Ovary (tissue), 9 donors: ENCODE results near the gene DDX47. TPM values are rescaled to one million over a fixed set of nuclear protein-coding genes. Genes with fewer than 3 reads are reported as not detected.
"Not testable (repeated sequence)": the region's sequence is repeated elsewhere in the genome, so short reads cannot be mapped to it uniquely, and the experiment has no call there.

Experiments
- DNase-seq, 5 donors: peaks; one replicate each; pipeline ENCODE4 v3.0.0-alpha.2; 2019 to 2020
- H3K27ac ChIP-seq, 2 donors: fragments of 200-600 bp; one replicate each; pipeline versions ENCODE4 v1.5.1 to v1.8.0; 2019 to 2022
- H3K27me3 ChIP-seq: fragments of 200-600 bp; one replicate; pipeline ENCODE4 v1.8.0; 2022
- H3K36me3 ChIP-seq: fragments of 200-600 bp; sonication (generic); one replicate; pipeline ENCODE4 v1.5.1; 2019
- H3K4me1 ChIP-seq: one replicate; pipeline ENCODE4 v1.8.1; 2013; ENCODE audit warnings: mild to moderate bottlenecking, moderate library complexity; ENCODE audit not compliant: insufficient read depth
- H3K4me3 ChIP-seq: fragments of 200-600 bp; sonication (generic); one replicate; pipeline ENCODE4 v1.5.1; 2017
- H3K9me3 ChIP-seq, 2 donors: fragments of 200-600 bp in 1 of 2; sonication (generic) in 1 of 2; one replicate each; pipeline versions ENCODE4 v1.5.1 to v1.8.1; 2013 to 2019; ENCODE audit warnings: mild to moderate bottlenecking in 1 of 2, moderate library complexity in 1 of 2
- CTCF ChIP-seq, 3 donors: fragments of 450-650 bp in 2 of 3; fragments of 200-600 bp in 1 of 3; IDR thresholded peaks; one replicate each; pipeline versions ENCODE4 v1.5.1 to v1.8.0; 2016 to 2022; ENCODE audit warnings: antibody characterized with exemption in 3 of 3, mild to moderate bottlenecking in 1 of 3
- EP300 ChIP-seq: sonication (generic); formaldehyde crosslinking; IDR thresholded peaks from one replicate; pipeline ENCODE4 v1.6.1; 2017; ENCODE audit warnings: antibody characterized with exemption
- POLR2A ChIP-seq: fragments of 450-650 bp; IDR thresholded peaks from one replicate; pipeline ENCODE4 v1.6.1; 2017; ENCODE audit warnings: antibody characterized with exemption, mild to moderate bottlenecking, moderate library complexity
- WGBS, 3 donors: extraction: QIAGEN DNeasy Blood & Tissue Kit in 1 of 3; methylation state at CpG; one replicate each; pipeline versions ENCODE4 v1.1.5 to v1.1.7; 2013 to 2017; 5-methylcytosine and 5-hydroxymethylcytosine counted together
- intact Hi-C, 4 donors: fragments of 100-400 bp; cut with DNase I; formaldehyde crosslinking; loops; one replicate each; pipeline versions ENCODE4 v1.11.0 to v1.15.1; 2022 to 2023
- polyA plus RNA-seq, 2 donors: library from polyadenylated mRNA; stranded (reverse); fragments of 200-250 nt in 1 of 2; fragments of 350-450 nt in 1 of 2; fragmentation: Illumina TruSeq in 1 of 2; extraction: RNeasy Lipid Tissue Mini Kit (QIAGEN cat#74804) in 1 of 2; gene quantifications; one replicate each; pipeline ENCODE4 v1.2.3, GENCODE V29; 2013 to 2014
- total RNA-seq, 7 donors: library from RNA; depleted of rRNA in 2 of 7; stranded (reverse); fragments of >200 nt in 2 of 7; fragmentation: NEBNext Ultra II Directional in 3 of 7; extraction: Animal tissue kit (Norgen Biotek cat#: 25700) in 3 of 7; gene quantifications; one replicate each; pipeline versions ENCODE4 v1.1.0 to v1.2.4, GENCODE V29; 2016 to 2023
- donor health status: DM: no; HTN: no; CAD: no; lungs with moderate emphysema.
- donor health status: DM: no; HTN: no; CAD: no.
- donor health status: Bipolar disorder and iron deficiency.
- donor health status: DM: yes; HTN: yes; CAD: no.
- donor health status: DM: no; HTN: no; CAD: no.
- donor health status: DM: yes; HTN: yes; CAD: no.

DDX47 gene
- total and polyA plus RNA-seq, 9 donors: 38.6 to 71.7 (median 52.3) TPM

DNA sequence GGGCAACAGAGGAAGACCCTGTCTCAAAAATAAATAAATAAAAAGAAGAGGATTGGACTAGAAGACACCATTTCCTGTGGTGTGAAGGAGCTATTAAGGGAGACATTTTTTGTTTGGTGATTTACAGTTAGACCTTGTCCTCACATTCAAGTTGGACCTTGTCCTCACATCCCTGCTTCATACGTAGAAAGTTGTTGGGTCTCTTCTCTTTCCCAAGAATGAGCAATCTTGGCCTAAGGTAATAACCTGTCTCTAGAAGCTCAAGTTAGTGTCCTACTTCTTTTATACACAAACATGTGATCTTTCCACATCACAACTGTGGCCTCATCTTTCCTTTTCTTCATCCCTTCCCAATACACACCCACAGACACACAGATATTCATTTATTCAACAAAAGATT is 14.7 kb upstream of the DDX47 start:
- H3K27ac ChIP-seq: no peak overlapping the region
- no peaks in the 10 kb centered on the region for H3K9me3 ChIP-seq
- no peak overlapping the region for H3K4me3 ChIP-seq
- intact Hi-C loops: no loop called here
- DNase-seq: no peak
- no peak for TF ChIP-seq CTCF (IDR thresholded peaks at IDR 0.05)
- WGBS, 3 donors: 86 to 96% (median 94%) methylated on average over 1 of the region's 1 CpG
- no peaks in the 10 kb centered on the region for H3K27me3 ChIP-seq
- no peaks in the 10 kb centered on the region for H3K4me1 ChIP-seq
- no peaks in the 10 kb centered on the region for H3K36me3 ChIP-seq

DNA sequence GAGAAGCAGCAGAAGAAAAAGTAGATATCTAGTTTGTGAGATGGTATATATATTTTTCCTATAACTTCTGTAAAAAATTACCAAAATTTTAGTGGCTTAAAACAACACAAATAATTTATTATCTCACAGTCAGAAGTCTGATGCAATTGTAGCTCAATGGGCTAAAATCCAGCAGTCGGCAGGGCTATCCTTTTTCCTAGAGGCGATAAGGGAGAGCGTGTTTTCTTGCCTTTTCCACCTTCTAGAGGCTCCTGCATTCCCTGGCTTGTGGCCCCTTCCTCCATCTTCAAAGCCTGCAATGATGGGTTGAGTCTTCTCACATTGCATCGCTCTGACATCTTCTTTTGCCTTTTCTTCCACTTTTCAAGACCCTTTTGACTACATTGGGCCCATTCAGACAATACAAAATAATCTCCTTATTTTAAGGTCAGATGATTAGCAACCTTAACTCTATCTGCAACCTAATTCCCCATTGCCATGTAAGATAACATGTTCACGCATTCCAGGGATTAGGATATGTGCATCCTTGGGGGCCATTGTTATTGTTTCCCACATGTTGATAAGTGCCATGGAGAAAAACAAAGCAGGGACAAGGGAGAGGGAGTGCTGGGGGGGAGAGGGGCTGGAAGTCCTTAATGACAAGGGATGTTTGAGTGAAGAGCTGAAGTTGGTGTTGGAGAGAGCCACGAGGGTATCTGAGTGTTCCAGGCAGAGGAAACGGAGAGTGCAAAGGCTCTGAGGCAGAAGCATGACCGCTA is 13.8 kb upstream of the DDX47 start:
- Histone ChIP-seq H3K27me3 (no peaks in the 10 kb centered on the region), H3K4me1 (no peaks in the 10 kb centered on the region), H3K36me3 (no peaks in the 10 kb centered on the region), H3K9me3 (no peaks in the 10 kb centered on the region), H3K4me3 (no peak overlapping the region), H3K27ac (no peak overlapping the region)
- WGBS, 3 donors: 69 to 81% (median 78%) methylated on average over 8 of the region's 8 CpGs
- no peak for TF ChIP-seq EP300
- no peak for TF ChIP-seq CTCF (IDR thresholded peaks at IDR 0.05)
- TF ChIP-seq POLR2A: no peak
- DNase-seq: no peak
- intact Hi-C loops: no loop called here

- no peaks in the 10 kb centered on the region for H3K27me3 ChIP-seq
- no peaks in the 10 kb centered on the region for H3K9me3 ChIP-seq
- TF ChIP-seq CTCF (IDR thresholded peaks at IDR 0.05) (no peak), EP300 (no peak), POLR2A (no peak)
- intact Hi-C loops: no loop called here
- no peak overlapping the region for H3K4me3 ChIP-seq
- no peak for DNase-seq
- no peaks in the 10 kb centered on the region for H3K36me3 ChIP-seq
- 82 to 84% (median 82%) methylated on average over 9 of the region's 9 CpGs for WGBS, 3 donors
- no peaks in the 10 kb centered on the region for H3K4me1 ChIP-seq
- H3K27ac ChIP-seq: no peak overlapping the region
These were observed 12.6 kb upstream of the DDX47 start for GRCh38 chr12:12800406-12801180.

- H3K27me3 ChIP-seq, H3K36me3 ChIP-seq, intact Hi-C loops, H3K27ac ChIP-seq, DNase-seq, H3K4me1 ChIP-seq, H3K4me3 ChIP-seq, H3K9me3 ChIP-seq: not testable (repeated sequence)
- WGBS, 3 donors: 88 to 96% (median 92%) methylated on average over 4 of the region's 4 CpGs
These were observed 11.5 kb upstream of the DDX47 start for GRCh38 chr12:12801656-12802055.

GRCh38 chr12:12803186-12803585 is 10.0 kb upstream of the DDX47 start:
- no peak overlapping the region for H3K4me3 ChIP-seq
- intact Hi-C loops: no loop called here
- H3K9me3 ChIP-seq: no peaks in the 10 kb centered on the region
- TF ChIP-seq CTCF (IDR thresholded peaks at IDR 0.05) (no peak), EP300 (no peak), POLR2A (no peak)
- peaks cover 2% of the 10 kb centered on the region for H3K4me1 ChIP-seq
- WGBS, 3 donors: 48 to 80% (median 64%) methylated on average over 2 of the region's 2 CpGs
- no peaks in the 10 kb centered on the region for H3K36me3 ChIP-seq
- peak in 1 of 5 donors; percentile 36 for DNase-seq
- H3K27ac ChIP-seq: no peak overlapping the region
- no peaks in the 10 kb centered on the region for H3K27me3 ChIP-seq
